CD4-positive, alpha-beta T cell (primary cell): ENCODE measurements around the gene GMPR2. TPM values are rescaled to one million over a fixed set of nuclear protein-coding genes. Genes with fewer than 3 reads are reported as not detected.

Experiments used
- ATAC-seq: fragments of 200-7000 bp; cut with Tn5 transposase; one replicate; pipeline ENCODE4 v1.10.0; 2022; ENCODE audit warnings: mild to moderate bottlenecking; ENCODE audit not compliant: poor library complexity
- CTCF ChIA-PET: fragments of 350-600 bp; sonication (Branson Sonifier 250); formaldehyde crosslinking; loops from one replicate; lab custom pipeline; 2021; ENCODE audit warnings: antibody characterized with exemption, inconsistent platforms; lab: Charles Lee
- POLR2A ChIA-PET: fragments of 350-600 bp; sonication (Branson Sonifier 250); formaldehyde crosslinking; loops from one replicate; lab custom pipeline; 2021; ENCODE audit warnings: antibody characterized with exemption, inconsistent platforms; lab: Charles Lee
- DNase-seq, 14 experiments: peaks; one replicate each; pipeline ENCODE4 v3.0.0-alpha.2; 2013 to 2020; ENCODE audit warnings: mixed read lengths in 2 of 14
- H3K27ac ChIP-seq, 2 donors: one replicate each; pipeline versions ENCODE4 v1.5.1 to v1.7.0; 2013; ENCODE audit warnings: low read length in 2 of 2, low read depth in 1 of 2, mild to moderate bottlenecking in 1 of 2
- H3K27me3 ChIP-seq, 2 experiments: 1 replicate in 1 of 2; 2 replicates in 1 of 2; pipeline versions ENCODE4 v1.6.1 to v1.7.0; 2013; ENCODE audit warnings: low read length in 2 of 2, control low read depth in 1 of 2, mild to moderate bottlenecking in 1 of 2, moderate library complexity in 1 of 2; ENCODE audit not compliant: insufficient read depth in 2 of 2, control insufficient read depth in 1 of 2
- H3K36me3 ChIP-seq: one replicate; pipeline ENCODE4 v1.6.1; 2013; ENCODE audit warnings: low read length, control low read depth; ENCODE audit not compliant: insufficient read depth
- H3K4me1 ChIP-seq: one replicate; pipeline ENCODE4 v1.6.1; 2013; ENCODE audit warnings: low read length, control low read depth; ENCODE audit not compliant: insufficient read depth
- H3K4me3 ChIP-seq: one replicate; pipeline ENCODE4 v1.5.1; 2013; ENCODE audit warnings: mild to moderate bottlenecking, low read length, moderate library complexity
- H3K9me3 ChIP-seq, 2 experiments: 1 replicate in 1 of 2; 2 replicates in 1 of 2; pipeline versions ENCODE4 v1.6.1 to v1.7.0; 2013; ENCODE audit warnings: low read length in 2 of 2, mild to moderate bottlenecking in 2 of 2, control low read depth in 1 of 2, moderate library complexity in 1 of 2; ENCODE audit not compliant: control insufficient read depth in 1 of 2, insufficient read depth in 1 of 2
- H3K27ac Mint-ChIP-seq: one replicate; pipeline ENCODE4 v1.8.0; 2020; ENCODE audit warnings: mixed read lengths
- H3K27me3 Mint-ChIP-seq: one replicate; pipeline ENCODE4 v1.8.0; 2021; ENCODE audit warnings: mixed read lengths
- H3K36me3 Mint-ChIP-seq: one replicate; pipeline ENCODE4 v1.8.0; 2021; ENCODE audit warnings: low read depth, mixed read lengths
- H3K4me1 Mint-ChIP-seq: one replicate; pipeline ENCODE4 v1.8.0; 2021; ENCODE audit warnings: low read depth, mixed read lengths
- H3K4me3 Mint-ChIP-seq: one replicate; pipeline ENCODE4 v1.8.0; 2020; ENCODE audit warnings: mild to moderate bottlenecking, mixed read lengths
- H3K9me3 Mint-ChIP-seq: one replicate; pipeline ENCODE4 v1.8.0; 2020; ENCODE audit warnings: mixed read lengths
- CTCF ChIP-seq: fragments of 200-600 bp; IDR thresholded peaks from one replicate; pipeline ENCODE4 v1.8.0; 2022; ENCODE audit warnings: antibody characterized with exemption, mild to moderate bottlenecking
- intact Hi-C, 2 experiments: fragments of 100-400 bp; cut with DNase I in 1 of 2; cut with micrococcal nuclease in 1 of 2; formaldehyde crosslinking; loops; one replicate each; pipeline versions ENCODE4 v1.15.1 to v1.9.0; 2023 to 2025; cut with DNase I, micrococcal nuclease
- total RNA-seq, 174 experiments: library from RNA in 2 of 174; stranded (reverse) in 2 of 174; gene quantifications; one replicate each; pipeline ENCODE4 v1.2.3 and lab custom pipeline; 2021 to 2026

The GMPR2 gene
- total RNA-seq, 2 experiments from 2014 or later = 22.2 to 24.8 TPM

GRCh38 chr14:24234095-24235005 is 1.6 kb downstream of the GMPR2 start:
- Mint-ChIP-seq H3K27ac (peak overlapping the region; percentile 93), H3K4me3 (peak overlapping the region; percentile 96), H3K27me3 (no peaks in the 10 kb centered on the region), H3K4me1 (peaks cover 77% of the 10 kb centered on the region), H3K9me3 (no peaks in the 10 kb centered on the region), H3K36me3 (peaks cover 81% of the 10 kb centered on the region)
- no peak for ATAC-seq
- Histone ChIP-seq H3K27ac (peak overlapping the region in 1 of 2 donors; percentile 6), H3K4me1 (peaks cover 43% of the 10 kb centered on the region), H3K4me3 (no peak overlapping the region), H3K9me3 (no peaks in the 10 kb centered on the region), H3K27me3 (no peaks in the 10 kb centered on the region), H3K36me3 (peaks cover 58% of the 10 kb centered on the region)
- CTCF ChIA-PET = interaction anchor here (1.0 to 3.1 kb wide), 7 partner anchors 18 to 99 kb away, joined by 3 to 13 read pairs (median 7); partner anchors contain the start of genes IRF9 and MDP1
- intact Hi-C loops = loop anchor here (5.0 kb wide), 4 partner anchors 37 to 208 kb away; partner anchors contain the start of genes PSME2 (in 1 of the 2), RABGGTA (in 1 of the 2), RNF31 (in 1 of the 2) and SDR39U1 (in 1 of the 2)
- TF ChIP-seq CTCF = no peak
- no peak for DNase-seq
- POLR2A ChIA-PET = interaction anchor here (0.7 to 2.6 kb wide), 9 partner anchors 8 to 203 kb away, joined by 3 to 40 read pairs (median 3); partner anchors contain the start of genes DCAF11, IPO4, MDP1 and NRL

GRCh38 chr14:24235804-24236688 is 3.3 kb downstream of the GMPR2 start:
- intact Hi-C loops = no loop called here
- no peak for TF ChIP-seq CTCF
- ChIA-PET CTCF (interaction anchor here (2.0 to 3.3 kb wide), 4 partner anchors 20 to 97 kb away, joined by 7 to 14 read pairs (median 10); partner anchors contain the start of genes IRF9 and MDP1), POLR2A (interaction anchor here (0.6 to 2.6 kb wide), 5 partner anchors 7 to 74 kb away, joined by 3 to 11 read pairs (median 3); partner anchors contain the start of genes IPO4, MDP1 and RABGGTA)
- Mint-ChIP-seq H3K36me3 (peaks cover 95% of the 10 kb centered on the region), H3K4me1 (peaks cover 91% of the 10 kb centered on the region), H3K9me3 (no peaks in the 10 kb centered on the region), H3K4me3 (peak overlapping the region; percentile 40), H3K27ac (peak overlapping the region; percentile 93), H3K27me3 (no peaks in the 10 kb centered on the region)
- H3K36me3 ChIP-seq = peaks cover 72% of the 10 kb centered on the region
- no peaks in the 10 kb centered on the region for H3K9me3 ChIP-seq
- no peak overlapping the region for H3K4me3 ChIP-seq
- H3K27me3 ChIP-seq = no peaks in the 10 kb centered on the region
- H3K27ac ChIP-seq = no peak overlapping the region
- no peak for DNase-seq
- H3K4me1 ChIP-seq = peaks cover 55% of the 10 kb centered on the region
- ATAC-seq = no peak
